IMR-90 (cell line): ENCODE data around the gene CACNA1D. TPM values are rescaled to one million over a fixed set of nuclear protein-coding genes. Genes with fewer than 3 reads are reported as not detected.

ENCODE experiments used
- ATAC-seq: fragments of 200-7000 bp; cut with Tn5 transposase; 2 replicates; pipeline ENCODE4 v1.9.1; 2020; ENCODE audit warnings: low read depth, mild to moderate bottlenecking, moderate library complexity
- BruUV-seq: library from RNA; stranded (reverse); fragments of 400-500 nt; replicated peaks from 2 replicates; lab custom pipeline; 2021; lab: Mats Ljungman, UMichigan
- CTCF ChIA-PET: fragments of 300-600 bp; formaldehyde crosslinking; extraction: SDS; loops from one replicate; lab custom pipeline; 2021; ENCODE audit warnings: antibody characterized with exemption; lab: Yijun Ruan, JAX
- POLR2A ChIA-PET: fragments of 300-600 bp; sonication (Branson Sonifier 250); formaldehyde crosslinking; loops from one replicate; lab custom pipeline; 2022; ENCODE audit warnings: antibody characterized with exemption; ENCODE audit not compliant: unreplicated experiment; lab: Charles Lee
- DNase-seq: peaks from one replicate; pipeline ENCODE4 v3.0.0; 2013
- H2AFZ ChIP-seq: replicated peaks from 2 replicates; pipeline ENCODE3; 2013; ENCODE audit warnings: low read length, mild to moderate bottlenecking; ENCODE audit not compliant: poor library complexity
- H2AK5ac ChIP-seq: 2 replicates; pipeline ENCODE4 v1.6.1; 2013; ENCODE audit warnings: low read depth, low read length, inconsistent platforms
- H2AK9ac ChIP-seq: replicated peaks from 2 replicates; pipeline ENCODE3; 2013; ENCODE audit warnings: mild to moderate bottlenecking, low read depth, low read length, moderate library complexity; ENCODE audit not compliant: poor library complexity
- H2BK120ac ChIP-seq: 2 replicates; pipeline ENCODE4 v1.6.1; 2013; ENCODE audit warnings: low read depth, low read length, inconsistent platforms
- H2BK15ac ChIP-seq: 3 replicates; pipeline ENCODE4 v1.6.1; 2013; ENCODE audit warnings: low read depth, low read length, inconsistent platforms
- H2BK20ac ChIP-seq: 2 replicates; pipeline ENCODE4 v1.6.1; 2013; ENCODE audit warnings: low read depth, mild to moderate bottlenecking, inconsistent platforms, low read length, moderate library complexity
- H2BK5ac ChIP-seq: 2 replicates; pipeline ENCODE4 v1.6.1; 2013; ENCODE audit warnings: mild to moderate bottlenecking, low read depth, low read length, inconsistent platforms; ENCODE audit not compliant: poor library complexity, severe bottlenecking
- H3K14ac ChIP-seq: replicated peaks from 2 replicates; pipeline ENCODE4 v1.6.1; 2013; ENCODE audit warnings: low read depth, low read length, inconsistent platforms
- H3K18ac ChIP-seq: 2 replicates; pipeline ENCODE4 v1.6.1; 2013; ENCODE audit warnings: low read depth, low read length, control low read depth
- H3K23ac ChIP-seq: 2 replicates; pipeline ENCODE4 v1.6.1; 2013; ENCODE audit warnings: low read depth, low read length, inconsistent platforms
- H3K27ac ChIP-seq: 2 replicates; pipeline ENCODE4 v1.5.1; 2013; ENCODE audit warnings: mild to moderate bottlenecking, control low read depth, low read length; ENCODE audit not compliant: insufficient read depth
- H3K27me3 ChIP-seq: 2 replicates; pipeline ENCODE4 v1.6.1; 2013; ENCODE audit warnings: low read length; ENCODE audit not compliant: control insufficient read depth, insufficient read depth
- H3K36me3 ChIP-seq: 2 replicates; pipeline ENCODE4 v1.6.1; 2013; ENCODE audit warnings: low read length, mixed read lengths; ENCODE audit not compliant: control insufficient read depth, insufficient read depth
- H3K4ac ChIP-seq: 2 replicates; pipeline ENCODE4 v1.6.1; 2013; ENCODE audit warnings: low read depth, low read length, inconsistent platforms
- H3K4me1 ChIP-seq: 2 replicates; pipeline ENCODE4 v1.6.1; 2013; ENCODE audit warnings: low read length, mixed read lengths; ENCODE audit not compliant: control insufficient read depth, insufficient read depth
- H3K4me2 ChIP-seq: 2 replicates; pipeline ENCODE4 v1.6.1; 2013; ENCODE audit warnings: low read depth, mild to moderate bottlenecking, control low read depth, low read length, moderate library complexity
- H3K4me3 ChIP-seq: 2 replicates; pipeline ENCODE4 v1.5.1; 2013; ENCODE audit warnings: low read depth, mild to moderate bottlenecking, control low read depth, low read length, moderate library complexity; ENCODE audit not compliant: insufficient read depth
- H3K56ac ChIP-seq: 2 replicates; pipeline ENCODE4 v1.6.1; 2013; ENCODE audit warnings: low read length, inconsistent platforms; ENCODE audit not compliant: insufficient read depth; ENCODE audit errors: extremely low read depth
- H3K79me1 ChIP-seq, 2 experiments: 2 replicates each; pipeline ENCODE4 v1.6.1; 2013; ENCODE audit warnings: low read length in 2 of 2, inconsistent platforms in 1 of 2, low read depth in 1 of 2
- H3K9ac ChIP-seq: 2 replicates; pipeline ENCODE4 v1.6.1; 2013; ENCODE audit warnings: low read depth, low read length, control low read depth
- H3K9me1 ChIP-seq: 2 replicates; pipeline ENCODE4 v1.6.1; 2013; ENCODE audit warnings: low read length, inconsistent platforms; ENCODE audit not compliant: insufficient read depth
- H3K9me3 ChIP-seq: 2 replicates; pipeline ENCODE4 v1.6.1; 2013; ENCODE audit warnings: low read length; ENCODE audit not compliant: control insufficient read depth, insufficient read depth
- H4K20me1 ChIP-seq: 2 replicates; pipeline ENCODE4 v1.6.1; 2013; ENCODE audit warnings: low read length, inconsistent platforms; ENCODE audit not compliant: insufficient read depth
- H4K5ac ChIP-seq: 2 replicates; pipeline ENCODE4 v1.6.1; 2013; ENCODE audit warnings: mild to moderate bottlenecking, low read depth, low read length, control low read depth
- H4K8ac ChIP-seq, 2 experiments: 2 replicates each; pipeline ENCODE4 v1.6.1; 2013; ENCODE audit warnings: low read depth in 2 of 2, low read length in 2 of 2, control low read depth in 1 of 2, inconsistent platforms in 1 of 2
- H4K91ac ChIP-seq: 2 replicates; pipeline ENCODE4 v1.6.1; 2013; ENCODE audit warnings: low read depth, low read length, inconsistent platforms; ENCODE audit not compliant: insufficient read depth
- BHLHE40 ChIP-seq: fragments of 150-350 bp; IDR thresholded peaks from 2 replicates; pipeline ENCODE4 v1.6.1; 2016; ENCODE audit warnings: mild to moderate bottlenecking, low read depth, low read length
- CEBPB ChIP-seq: IDR thresholded peaks from 2 replicates; pipeline ENCODE4 v1.6.1; 2012; ENCODE audit warnings: low read depth, low read length, improper control_type of control experiment
- CTCF ChIP-seq: conservative IDR thresholded peaks from 2 replicates; pipeline ENCODE4 v1.5.1; 2012; ENCODE audit warnings: mild to moderate bottlenecking, low read depth, low read length, improper control_type of control experiment
- ELK1 ChIP-seq: fragments of 150-350 bp; IDR thresholded peaks from 2 replicates; pipeline ENCODE4 v1.6.1; 2016; ENCODE audit warnings: low read depth, mild to moderate bottlenecking, low read length, moderate library complexity, borderline replicate concordance
- FOS ChIP-seq: fragments of 150-350 bp; IDR thresholded peaks from 2 replicates; pipeline ENCODE4 v1.6.1; 2016; ENCODE audit warnings: low read depth, low read length
- MAZ ChIP-seq: IDR thresholded peaks from 2 replicates; pipeline ENCODE4 v1.6.1; 2012; ENCODE audit warnings: low read depth, mild to moderate bottlenecking, low read length, improper control_type of control experiment, moderate library complexity, borderline replicate concordance
- NFE2L2 ChIP-seq: fragments of 150-350 bp; IDR thresholded peaks from 2 replicates; pipeline ENCODE4 v1.6.1; 2016; ENCODE audit warnings: low read depth, mild to moderate bottlenecking, low read length
- POLR2A ChIP-seq: IDR thresholded peaks from 2 replicates; pipeline ENCODE4 v1.6.1; 2012; ENCODE audit warnings: mild to moderate bottlenecking, low read depth, low read length
- USF2 ChIP-seq: fragments of 150-350 bp; IDR thresholded peaks from 2 replicates; pipeline ENCODE4 v1.6.1; 2017; ENCODE audit warnings: mild to moderate bottlenecking, antibody characterized with exemption, low read length, low read depth
- WGBS, 2 experiments: methylation state at CpG; one replicate each; pipeline versions ENCODE4 v1.1.5 to v1.1.7; 2013; ENCODE audit warnings: missing lambda C conversion rate in 2 of 2; ENCODE audit not compliant: insufficient read length in 1 of 2; ENCODE audit errors: extremely low coverage in 2 of 2; 5-methylcytosine and 5-hydroxymethylcytosine counted together
- dilution Hi-C: fragments of 300-500 bp; cut with HindIII; formaldehyde crosslinking; loops from one replicate; pipeline ENCODE4 v1.14.3; 2018; ENCODE audit warnings: low sequenced_read_pairs; ENCODE audit not compliant: unreplicated experiment
- in situ Hi-C: fragments of 300-500 bp; cut with MboI; formaldehyde crosslinking; loops from 3 replicates; pipeline ENCODE4 v1.14.3; 2019; ENCODE audit warnings: low sequenced_read_pairs, inconsistent platforms, mixed read lengths
- intact Hi-C: fragments of 100-400 bp; cut with micrococcal nuclease; formaldehyde crosslinking; loops from 2 replicates; pipeline ENCODE4 v1.10.0; 2022
- polyA plus RNA-seq, 3 experiments: library from polyadenylated mRNA; depleted of rRNA; stranded (reverse); fragments of >200 nt; gene quantifications; 2 replicates each; pipeline ENCODE4 v1.2.3, GENCODE V29; 2012; ENCODE audit warnings: low replicate concordance in 1 of 3
- total RNA-seq: library from RNA; depleted of rRNA; stranded (reverse); fragments of >200 nt; gene quantifications from 2 replicates; pipeline ENCODE4 v1.2.3, GENCODE V29; 2012

Gene CACNA1D
- total and polyA plus RNA-seq, 2 of the 4 experiments (the other 2 are of a cell fraction) = 0.07 TPM; not detected in 1

- Histone ChIP-seq H4K5ac (no peak overlapping the region), H4K20me1 (no peaks in the 10 kb centered on the region), H3K23ac (no peak overlapping the region), H2BK20ac (no peak overlapping the region), H3K9me3 (no peaks in the 10 kb centered on the region), H3K4me1 (no peaks in the 10 kb centered on the region), H3K4me2 (no peak overlapping the region), H4K8ac (no peak overlapping the region), H3K4me3 (no peak overlapping the region), H3K27ac (no peak overlapping the region), H3K14ac (no peak overlapping the region), H2AK5ac (no peak overlapping the region), H3K27me3 (no peaks in the 10 kb centered on the region), H3K4ac (no peak overlapping the region), H3K9ac (no peak overlapping the region), H2BK5ac (no peak overlapping the region), H3K79me1 (no peaks in the 10 kb centered on the region), H2BK15ac (no peak overlapping the region), H2AFZ (no peak overlapping the region), H3K18ac (no peak overlapping the region), H4K91ac (no peak overlapping the region), H3K9me1 (no peaks in the 10 kb centered on the region), H2BK120ac (no peak overlapping the region), H2AK9ac (no peak overlapping the region), H3K56ac (no peak overlapping the region), H3K36me3 (no peaks in the 10 kb centered on the region)
- no peak for TF ChIP-seq CEBPB
- no peak for TF ChIP-seq CTCF
- no peak for TF ChIP-seq FOS
- TF ChIP-seq NFE2L2 = no peak
- no peak for TF ChIP-seq MAZ
- no peak for TF ChIP-seq POLR2A
- no peak for TF ChIP-seq USF2
- TF ChIP-seq ELK1 = no peak
- TF ChIP-seq BHLHE40 = no peak
- ATAC-seq (no peak), DNase-seq (no peak)
- no CpG with 5 or more reads among the region's 1 CpG for WGBS, 2 experiments
- dilution Hi-C loops (no loop called here), in situ Hi-C loops (no loop called here), intact Hi-C loops (no loop called here)
- CTCF ChIA-PET = no interaction called here
- POLR2A ChIA-PET = no interaction called here
- no TSS peak for BruUV-seq
Observed at GRCh38 chr3:53828581-53828980, 334.2 kb downstream of the CACNA1D start.
